ENCODE data around the gene COL28A1.

COL28A1 gene

GRCh38 chr7:7535691-7536090 lies at the start of gene COL28A1:
Gene COL28A1, minus strand, starts transcription at chr7:7535873. Its CDS starts 2,998 bp downstream, at chr7:7532875.
- in situ Hi-C loops (cut with MboI; ENCODE audit: low sequenced_read_pairs), result loop anchor here (25.0 kb wide), 1 partner anchor 573 kb away; no protein-coding TSS in a partner anchor

GRCh38 chr7:7584653-7585052 lies 49.0 kb upstream of the COL28A1 start:
- in situ Hi-C loops (cut with MboI; ENCODE audit: low sequenced_read_pairs), result loop anchor here (25.0 kb wide), 1 partner anchor 628 kb away; no protein-coding TSS in a partner anchor

GRCh38 chr7:7583731-7584130 lies 48.1 kb upstream of the COL28A1 start:
- in situ Hi-C loops (cut with MboI; ENCODE audit: low sequenced_read_pairs), result loop anchor here (25.0 kb wide), 1 partner anchor 629 kb away; no protein-coding TSS in a partner anchor

- in situ Hi-C loops (cut with MboI; ENCODE audit: low sequenced_read_pairs), result loop anchor here (25.0 kb wide), 1 partner anchor 630 kb away; no protein-coding TSS in a partner anchor
These were observed 46.9 kb upstream of the COL28A1 start for GRCh38 chr7:7582596-7582995.

- in situ Hi-C loops (cut with MboI; ENCODE audit: low sequenced_read_pairs), result loop anchor here (25.0 kb wide), 1 partner anchor 631 kb away; no protein-coding TSS in a partner anchor
These were observed 46.0 kb upstream of the COL28A1 start for GRCh38 chr7:7581531-7582179.

- in situ Hi-C loops (cut with MboI; ENCODE audit: low sequenced_read_pairs), result loop anchor here (25.0 kb wide), 1 partner anchor 633 kb away; no protein-coding TSS in a partner anchor
These were observed 44.0 kb upstream of the COL28A1 start for GRCh38 chr7:7579638-7580037.

DNA sequence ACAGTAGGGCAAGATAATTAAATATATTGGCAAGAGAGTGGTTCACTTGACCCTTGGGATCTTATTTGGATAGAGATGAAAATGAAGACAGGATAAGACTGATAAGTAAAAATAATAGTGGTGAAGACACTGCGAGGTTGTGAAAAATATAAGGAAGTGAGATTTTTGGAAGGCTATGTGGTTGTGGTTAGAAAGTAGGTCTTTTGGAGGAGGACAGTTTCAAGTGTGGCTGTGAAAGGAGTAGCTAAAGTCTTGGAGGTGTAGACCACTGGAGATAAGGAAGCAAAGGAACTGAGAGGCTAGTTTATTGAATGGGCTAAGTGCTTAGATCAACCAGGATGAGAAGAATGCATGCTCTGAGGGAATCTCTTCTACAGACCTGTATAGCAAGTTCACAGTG lies 42.2 kb upstream of the COL28A1 start:
- in situ Hi-C loops (cut with MboI; ENCODE audit: low sequenced_read_pairs), result loop anchor here (25.0 kb wide), 1 partner anchor 634 kb away; no protein-coding TSS in a partner anchor

GRCh38 chr7:7576344-7576743 lies 40.7 kb upstream of the COL28A1 start:
- in situ Hi-C loops (cut with MboI; ENCODE audit: low sequenced_read_pairs), result loop anchor here (25.0 kb wide), 1 partner anchor 636 kb away; no protein-coding TSS in a partner anchor

DNA sequence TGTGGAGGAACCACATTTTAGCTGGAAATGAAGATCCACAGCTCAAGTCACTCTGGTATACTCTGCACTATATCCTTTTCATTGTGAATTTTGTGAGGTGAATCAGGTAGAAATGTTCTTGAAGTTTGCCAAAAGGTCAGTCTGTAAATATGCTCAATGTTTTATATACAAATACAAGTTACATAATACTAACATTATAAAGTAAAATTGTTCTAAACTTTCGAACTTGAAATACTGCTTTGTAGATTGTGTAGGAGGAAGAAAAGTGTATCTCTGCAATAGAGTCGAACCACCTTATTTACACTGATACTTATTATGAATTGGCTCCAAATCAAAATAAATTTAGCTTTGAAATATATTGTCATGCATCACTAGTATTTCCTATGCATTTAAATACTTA lies 38.0 kb upstream of the COL28A1 start:
- in situ Hi-C loops (cut with MboI; ENCODE audit: low sequenced_read_pairs), result no loop called here

GRCh38 chr7:7570584-7570983 lies 34.9 kb upstream of the COL28A1 start:
- in situ Hi-C loops (cut with MboI; ENCODE audit: low sequenced_read_pairs), result no loop called here

- in situ Hi-C loops (cut with MboI; ENCODE audit: low sequenced_read_pairs), result no loop called here
These were observed 33.9 kb upstream of the COL28A1 start for GRCh38 chr7:7569615-7570014.

DNA sequence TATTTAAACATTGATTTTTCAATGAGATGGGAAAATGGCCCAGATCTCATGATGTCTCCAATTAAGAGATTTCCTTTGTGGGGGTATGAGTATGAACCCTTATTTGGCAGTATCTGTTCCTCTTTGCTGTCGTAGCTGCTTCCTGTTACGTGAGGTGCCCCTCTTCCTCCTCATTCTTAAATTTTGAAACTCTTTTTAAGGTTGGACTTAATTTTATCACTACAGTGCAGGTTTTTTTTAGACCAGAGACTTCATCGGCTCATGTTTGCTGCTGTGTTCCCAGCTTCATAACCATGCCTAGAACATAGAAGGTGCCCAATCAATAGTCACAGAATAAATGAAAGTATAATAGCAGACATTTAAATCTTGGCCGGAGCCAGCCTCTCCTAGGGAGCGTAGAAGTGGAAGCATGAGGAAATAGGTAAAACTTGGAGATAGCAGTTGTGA lies 33.4 kb upstream of the COL28A1 start:
- in situ Hi-C loops (cut with MboI; ENCODE audit: low sequenced_read_pairs), result no loop called here

- in situ Hi-C loops (cut with MboI; ENCODE audit: low sequenced_read_pairs), result no loop called here
These were observed 32.9 kb upstream of the COL28A1 start for GRCh38 chr7:7568553-7568952.

DNA sequence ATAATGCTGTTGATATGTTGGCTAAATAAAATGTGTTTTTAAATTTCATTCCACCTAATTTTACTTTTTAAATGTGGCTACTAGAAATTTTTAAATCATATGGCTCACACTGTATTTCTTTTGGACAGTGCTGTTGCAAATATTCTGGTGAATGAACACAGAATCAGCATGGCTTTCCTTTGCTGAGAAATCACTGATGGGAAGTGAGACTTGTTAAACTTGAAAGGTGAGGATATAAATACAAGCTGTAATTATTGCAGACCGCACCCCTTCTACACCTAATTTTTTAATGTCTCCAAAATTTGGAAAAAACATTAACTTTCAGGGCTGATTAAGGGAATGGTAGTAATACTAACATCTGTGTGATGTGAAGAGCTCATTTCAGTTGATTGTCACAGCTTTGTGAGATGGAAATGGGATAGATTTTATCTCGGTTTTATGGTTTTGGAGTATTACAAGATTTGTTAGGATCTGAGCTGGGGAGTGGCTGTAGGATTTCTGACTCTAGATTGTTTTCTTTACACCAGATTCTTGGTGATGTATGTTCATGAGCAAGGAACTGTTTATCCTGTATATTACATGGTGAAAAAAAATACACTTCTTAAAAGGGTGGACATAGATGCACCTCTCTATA lies 32.3 kb upstream of the COL28A1 start:
- in situ Hi-C loops (cut with MboI; ENCODE audit: low sequenced_read_pairs), result no loop called here

DNA sequence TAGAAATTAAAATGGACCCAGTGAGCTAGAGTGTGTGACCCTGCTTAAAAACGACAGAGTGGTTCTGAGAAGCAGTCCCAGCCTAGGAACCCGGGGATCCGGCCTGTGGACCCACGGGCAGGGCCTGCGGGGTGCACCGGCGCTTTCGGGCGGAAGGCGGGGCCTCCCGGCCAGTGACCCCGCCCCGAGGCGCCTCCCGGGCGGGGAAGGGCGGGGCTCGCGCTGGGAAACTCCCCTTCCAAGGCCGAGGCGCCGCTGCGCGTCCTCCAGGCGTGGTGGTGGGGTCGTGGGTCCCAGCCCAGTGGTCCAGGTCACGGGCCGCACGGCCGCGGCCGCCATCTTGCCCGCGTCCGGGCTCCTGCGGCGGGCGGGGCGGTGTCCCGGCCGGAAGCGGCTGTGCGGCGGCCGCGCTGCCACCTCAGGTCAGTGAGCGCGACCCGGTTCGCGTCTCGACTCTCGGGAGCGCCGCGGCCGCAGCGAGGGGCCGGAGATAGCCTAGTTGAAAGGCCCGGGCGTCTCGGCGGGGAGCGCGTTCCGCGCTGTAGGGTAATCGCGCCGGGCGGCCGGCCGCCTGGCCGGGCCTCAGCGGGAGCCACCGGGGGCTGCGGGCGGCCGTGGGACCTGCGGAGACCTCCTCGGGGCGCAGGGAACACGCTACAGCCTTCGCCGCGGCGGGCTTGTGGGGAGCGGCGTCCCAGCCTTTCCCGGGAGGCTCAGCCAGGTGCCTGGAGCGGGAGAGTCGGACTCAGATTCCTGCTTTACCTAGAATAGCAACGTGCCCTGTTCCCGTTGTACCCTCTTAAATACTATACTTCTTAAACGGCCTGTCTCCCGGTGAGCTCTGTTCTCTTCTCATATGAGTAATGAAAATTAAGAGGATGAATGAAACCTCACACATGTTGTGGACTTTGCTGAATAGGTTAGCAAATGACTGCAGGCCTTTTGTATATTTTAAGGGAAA lies 31.3 kb upstream of the COL28A1 start, which contains the start of gene MIOS:
Gene MIOS, plus strand, starts transcription at position 234 of the 961 bp plus-strand sequence. CDS start 5,592 bp downstream, outside the sequence.
- in situ Hi-C loops (cut with MboI; ENCODE audit: low sequenced_read_pairs), result no loop called here

DNA sequence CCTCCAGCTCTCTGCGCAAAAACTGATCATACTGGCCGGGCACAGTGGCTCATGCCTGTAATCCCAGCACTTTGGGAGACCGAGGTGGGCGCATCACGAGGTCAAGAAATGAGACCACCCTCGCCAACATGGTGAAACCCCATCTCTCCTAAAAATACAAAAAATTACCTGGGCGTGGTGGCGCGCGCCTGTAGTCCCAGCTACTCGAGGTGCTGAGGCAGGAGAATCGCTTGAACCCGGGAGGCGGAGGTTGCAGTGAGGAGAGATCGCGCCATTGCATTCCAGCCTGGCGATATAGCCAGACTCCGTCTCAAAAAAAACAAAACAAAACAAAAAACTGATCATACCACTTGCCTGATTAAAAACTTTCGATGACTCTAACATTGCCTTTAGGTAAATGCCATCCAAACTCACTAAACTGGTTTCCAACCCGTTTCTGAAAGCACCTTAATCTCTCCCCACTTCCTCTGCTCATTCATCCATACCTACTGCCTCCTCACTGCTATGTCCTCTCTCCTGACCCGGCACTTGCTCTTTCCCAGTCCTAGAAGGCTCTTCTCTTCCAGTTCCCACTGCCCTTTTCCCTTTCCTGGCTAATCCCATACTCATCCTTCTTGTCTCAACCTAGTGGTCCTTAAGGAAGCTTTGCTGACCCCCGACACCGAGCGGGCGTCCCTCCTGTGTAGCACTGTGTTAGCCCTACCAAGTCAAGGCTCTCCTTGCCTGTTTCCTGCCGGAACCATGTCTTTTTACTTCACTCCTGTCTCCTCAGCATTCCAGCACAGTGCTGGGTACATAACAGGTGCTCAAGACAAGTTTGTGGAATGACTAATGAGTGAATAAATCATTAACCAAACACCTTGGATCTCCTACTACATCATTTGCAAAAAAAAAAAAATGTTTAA lies 30.3 kb upstream of the COL28A1 start:
- in situ Hi-C loops (cut with MboI; ENCODE audit: low sequenced_read_pairs), result no loop called here

DNA sequence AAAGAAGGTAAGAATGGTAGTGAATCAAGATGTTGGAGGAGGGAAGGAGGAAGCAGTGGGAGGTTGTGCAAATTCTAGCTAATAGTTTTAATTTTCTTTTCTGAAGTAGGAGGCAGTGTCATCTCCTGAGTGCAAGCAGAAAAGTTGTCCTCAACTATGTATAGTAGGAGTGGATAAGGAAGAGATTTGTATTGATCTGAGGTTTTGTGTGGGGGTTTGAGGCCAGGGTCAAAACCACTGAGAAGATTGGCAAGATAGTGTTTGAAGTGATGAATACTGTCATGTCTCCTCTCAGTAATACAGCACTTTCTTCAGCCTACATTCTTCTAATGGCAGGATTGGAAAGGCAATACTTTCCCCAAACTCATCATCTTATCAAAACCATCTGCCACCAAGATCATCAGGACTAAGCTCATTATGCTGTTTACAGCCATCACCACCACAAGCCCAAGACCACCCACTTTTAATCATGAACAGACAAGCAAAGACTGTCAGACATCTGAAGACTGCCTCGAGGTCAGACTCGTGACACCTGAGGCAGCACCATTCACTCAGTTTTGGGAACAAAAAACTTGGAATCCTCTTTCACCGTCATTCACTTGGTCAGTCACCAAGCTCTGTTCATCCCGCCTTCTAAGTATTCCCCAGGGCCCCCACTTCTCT lies 29.5 kb upstream of the COL28A1 start:
- in situ Hi-C loops (cut with MboI; ENCODE audit: low sequenced_read_pairs), result no loop called here

GRCh38 chr7:7564323-7564780 lies 28.7 kb upstream of the COL28A1 start:
- in situ Hi-C loops (cut with MboI; ENCODE audit: low sequenced_read_pairs), result no loop called here

GRCh38 chr7:7563813-7564212 lies 28.1 kb upstream of the COL28A1 start:
- in situ Hi-C loops (cut with MboI; ENCODE audit: low sequenced_read_pairs), result no loop called here

Measured in HL-60/S4 treated with retinoic acid at 250 ng/mL for 4 days and 3 days (cell line).